ENCODE results near the gene ATP6AP1. TPM values are rescaled to one million over a fixed set of nuclear protein-coding genes. Genes with fewer than 3 reads are reported as not detected.
"Not testable (repeated sequence)": the region's sequence is repeated elsewhere in the genome, so short reads cannot be mapped to it uniquely, and the experiment has no call there.

ATP6AP1 gene
- total RNA-seq, 2 experiments from 2014 or later: 25.6 to 28.6 TPM

- DNase-seq; CTCF ChIA-PET; POLR2A ChIA-PET; H3K27ac Mint-ChIP-seq; intact Hi-C loops (cut with DNase I, micrococcal nuclease); H3K27me3 Mint-ChIP-seq; H3K9me3 Mint-ChIP-seq (ENCODE audit: low read depth); H3K36me3 Mint-ChIP-seq (ENCODE audit: low read depth); H3K4me3 Mint-ChIP-seq; H3K4me1 Mint-ChIP-seq: not testable (repeated sequence)
- ATAC-seq: peak; percentile 48
Observed at GRCh38 chrX:154388094-154388493, 40.4 kb upstream of the ATP6AP1 start.

- POLR2A ChIA-PET; H3K36me3 Mint-ChIP-seq (ENCODE audit: low read depth); H3K4me1 Mint-ChIP-seq; H3K27ac Mint-ChIP-seq; intact Hi-C loops (cut with DNase I, micrococcal nuclease); H3K9me3 Mint-ChIP-seq (ENCODE audit: low read depth); H3K4me3 Mint-ChIP-seq; H3K27me3 Mint-ChIP-seq; CTCF ChIA-PET; DNase-seq: not testable (repeated sequence)
- ATAC-seq: peak; percentile 16
Observed at GRCh38 chrX:154388649-154389048, 39.8 kb upstream of the ATP6AP1 start.

GRCh38 chrX:154389812-154390747 lies 38.4 kb upstream of the ATP6AP1 start:
- H3K4me1 Mint-ChIP-seq; H3K9me3 Mint-ChIP-seq (ENCODE audit: low read depth); H3K27ac Mint-ChIP-seq; intact Hi-C loops (cut with DNase I, micrococcal nuclease); CTCF ChIA-PET; H3K4me3 Mint-ChIP-seq; DNase-seq; POLR2A ChIA-PET; H3K36me3 Mint-ChIP-seq (ENCODE audit: low read depth); H3K27me3 Mint-ChIP-seq: not testable (repeated sequence)
- peak; percentile 75 for ATAC-seq

GRCh38 chrX:154396363-154396762 lies 32.1 kb upstream of the ATP6AP1 start:
- POLR2A ChIA-PET; H3K9me3 Mint-ChIP-seq (ENCODE audit: low read depth); H3K27ac Mint-ChIP-seq; DNase-seq; intact Hi-C loops (cut with DNase I, micrococcal nuclease); H3K4me1 Mint-ChIP-seq; CTCF ChIA-PET; H3K27me3 Mint-ChIP-seq; ATAC-seq: not testable (repeated sequence)
- H3K36me3 Mint-ChIP-seq (ENCODE audit: low read depth): peaks cover 33% of the 10 kb centered on the region
- H3K4me3 Mint-ChIP-seq: peak overlapping the region; percentile 99

GRCh38 chrX:154396973-154397887 lies 31.2 kb upstream of the ATP6AP1 start:
- ChIA-PET CTCF (interaction anchor here (1.0 to 1.4 kb wide), 2 partner anchors 15 to 32 kb away, joined by 3 to 5 read pairs; no protein-coding TSS in a partner anchor), POLR2A (interaction anchor here (0.6 to 1.0 kb wide), 5 partner anchors 12 to 128 kb away, joined by 3 to 7 read pairs (median 4); partner anchors contain the start of genes DNASE1L1 and EMD)
- peak; percentile 76 for DNase-seq
- Mint-ChIP-seq H3K4me1 (no peaks in the 10 kb centered on the region), H3K36me3 (ENCODE audit: low read depth) (peaks cover 35% of the 10 kb centered on the region), H3K9me3 (ENCODE audit: low read depth) (no peaks in the 10 kb centered on the region), H3K4me3 (peak overlapping the region; percentile 99), H3K27ac (peak overlapping the region; percentile 100), H3K27me3 (no peaks in the 10 kb centered on the region)
- intact Hi-C loops (cut with DNase I, micrococcal nuclease): no loop called here
- peak; percentile 48 for ATAC-seq

GRCh38 chrX:154397888-154398667 lies 30.4 kb upstream of the ATP6AP1 start, which contains the start of gene RPL10:
RPL10 (plus strand) TSS chrX:154398377; CDS start chrX:154398520, 143 bp downstream.
- intact Hi-C loops (cut with DNase I, micrococcal nuclease): loop anchor here in 1 of 2 experiments (1.0 to 2.0 kb wide), 12 partner anchors 13 to 674 kb away; partner anchors contain the start of genes ABCD1, ATP6AP1, BCAP31 and FAM3A
- peak within 1 kb of the TSS; percentile 99 for H3K4me3 Mint-ChIP-seq
- H3K9me3 Mint-ChIP-seq (ENCODE audit: low read depth): no peaks in the 10 kb centered on the region
- POLR2A ChIA-PET: interaction anchor here (0.6 to 1.6 kb wide), 6 partner anchors 11 to 127 kb away, joined by 3 to 7 read pairs (median 4); partner anchors contain the start of genes DNASE1L1 and EMD
- no peaks in the 10 kb centered on the region for H3K27me3 Mint-ChIP-seq
- peak within 1 kb of the TSS; percentile 100 for H3K27ac Mint-ChIP-seq
- no peaks in the 10 kb centered on the region for H3K4me1 Mint-ChIP-seq
- peak; percentile 94 for DNase-seq
- CTCF ChIA-PET: interaction anchor here (1.0 to 1.4 kb wide), 2 partner anchors 14 to 31 kb away, joined by 3 to 5 read pairs; no protein-coding TSS in a partner anchor
- peak; percentile 80 for ATAC-seq
- H3K36me3 Mint-ChIP-seq (ENCODE audit: low read depth): peaks cover 35% of the 10 kb centered on the region

GRCh38 chrX:154398668-154399526 lies 29.6 kb upstream of the ATP6AP1 start:
- CTCF ChIA-PET: interaction anchor here (1.9 kb wide), 1 partner anchor 12 kb away, joined by 9 read pairs; the partner anchor contains the start of gene TAFAZZIN
- ATAC-seq: peak; percentile 35
- no peaks in the 10 kb centered on the region for H3K4me1 Mint-ChIP-seq

GRCh38 chrX:154399527-154400368 lies 28.7 kb upstream of the ATP6AP1 start:
- ATAC-seq: no peak
- ChIA-PET CTCF (interaction anchor here (1.9 kb wide), 1 partner anchor 11 kb away, joined by 9 read pairs; the partner anchor contains the start of gene TAFAZZIN), POLR2A (interaction anchor here (1.7 kb wide), 1 partner anchor 29 kb away, joined by 3 read pairs; no protein-coding TSS in a partner anchor)
- peak; percentile 50 for DNase-seq
- intact Hi-C loops (cut with DNase I, micrococcal nuclease): loop anchor here in 1 of 2 experiments (2.0 kb wide), 2 partner anchors 29 to 37 kb away; partner anchors contain the start of genes ATP6AP1 and GDI1
- Mint-ChIP-seq H3K27ac (peak overlapping the region; percentile 100), H3K4me1 (no peaks in the 10 kb centered on the region), H3K36me3 (ENCODE audit: low read depth) (peaks cover 35% of the 10 kb centered on the region), H3K27me3 (no peaks in the 10 kb centered on the region), H3K9me3 (ENCODE audit: low read depth) (no peaks in the 10 kb centered on the region), H3K4me3 (peak overlapping the region; percentile 99)

More at GRCh38 chrX:154398668-154399526, 29.6 kb upstream of the ATP6AP1 start:
- peaks cover 35% of the 10 kb centered on the region for H3K36me3 Mint-ChIP-seq (ENCODE audit: low read depth)
- peak; percentile 90 for DNase-seq
- no peaks in the 10 kb centered on the region for H3K27me3 Mint-ChIP-seq
- H3K9me3 Mint-ChIP-seq (ENCODE audit: low read depth): no peaks in the 10 kb centered on the region
- intact Hi-C loops (cut with DNase I, micrococcal nuclease): loop anchor here in 1 of 2 experiments (1.0 to 2.0 kb wide), 12 partner anchors 12 to 675 kb away; partner anchors contain the start of genes ABCD1, ATP6AP1, BCAP31 and FAM3A
- H3K4me3 Mint-ChIP-seq: peak overlapping the region; percentile 99
- POLR2A ChIA-PET: interaction anchor here (1.6 to 1.7 kb wide), 2 partner anchors 13 to 28 kb away, joined by 3 to 7 read pairs; no protein-coding TSS in a partner anchor
- peak overlapping the region; percentile 100 for H3K27ac Mint-ChIP-seq

GRCh38 chrX:154400369-154400817 lies 28.1 kb upstream of the ATP6AP1 start:
- Mint-ChIP-seq H3K36me3 (ENCODE audit: low read depth) (peaks cover 35% of the 10 kb centered on the region), H3K4me3 (peak overlapping the region; percentile 99), H3K27ac (peak overlapping the region; percentile 100)
- ChIA-PET CTCF (interaction anchor here (1.9 kb wide), 1 partner anchor 10 kb away, joined by 9 read pairs; the partner anchor contains the start of gene TAFAZZIN), POLR2A (interaction anchor here (1.7 kb wide), 1 partner anchor 29 kb away, joined by 3 read pairs; no protein-coding TSS in a partner anchor)
- DNase-seq; H3K4me1 Mint-ChIP-seq; ATAC-seq; intact Hi-C loops (cut with DNase I, micrococcal nuclease); H3K27me3 Mint-ChIP-seq; H3K9me3 Mint-ChIP-seq (ENCODE audit: low read depth): not testable (repeated sequence)
